Activated CD8-positive, alpha-beta memory T cell treated with anti-CD3 and anti-CD28 coated beads, Interleukin-2, amount 50 U/mL, for 24 hours (primary cell): ENCODE data around the gene OR8B12.
"Not testable (repeated sequence)": the region's sequence is repeated elsewhere in the genome, so short reads cannot be mapped to it uniquely, and the experiment has no call there.

Source experiments
- DNase-seq: peaks from one replicate; pipeline ENCODE4 v3.0.0-alpha.2; 2020; ENCODE audit errors: extremely low read depth

The OR8B12 gene

GRCh38 chr11:124519850-124520549 lies 23.5 kb downstream of the OR8B12 start:
- no peak for DNase-seq

GRCh38 chr11:124518989-124519451 lies 24.4 kb downstream of the OR8B12 start:
- no peak for DNase-seq

GRCh38 chr11:124517314-124517713 lies 26.1 kb downstream of the OR8B12 start:
- DNase-seq = no peak

GRCh38 chr11:124514675-124515074 lies 28.8 kb downstream of the OR8B12 start:
- DNase-seq = not testable (repeated sequence)

- no peak for DNase-seq
Observed at GRCh38 chr11:124514131-124514530, 29.3 kb downstream of the OR8B12 start.

GRCh38 chr11:124511745-124512144 lies 31.7 kb downstream of the OR8B12 start:
- no peak for DNase-seq

- DNase-seq = no peak
Observed at GRCh38 chr11:124510279-124510678, 33.2 kb downstream of the OR8B12 start.

- DNase-seq = no peak
Observed at GRCh38 chr11:124499711-124500110, 43.7 kb downstream of the OR8B12 start.

GRCh38 chr11:124493016-124493655 lies 50.3 kb downstream of the OR8B12 start:
- no peak for DNase-seq
